GM21576 (cell line): ENCODE measurements around the gene KCTD21.
"Not testable (repeated sequence)": the region's sequence is repeated elsewhere in the genome, so short reads cannot be mapped to it uniquely, and the experiment has no call there.

Source experiments
- ATAC-seq: cut with Tn5 transposase; IDR thresholded peaks from one replicate; pipeline ENCODE4 v1.9.1; 2021; ENCODE audit warnings: mild to moderate bottlenecking, moderate library complexity; ENCODE audit not compliant: unreplicated experiment

KCTD21 gene

GRCh38 chr11:78188286-78189173, at the start of gene KCTD21, which contains the start of gene USP35:
Gene KCTD21, minus strand, starts transcription at chr11:78188626. Its CDS starts 14,072 bp downstream, at chr11:78174554.
Gene USP35, plus strand, starts transcription at chr11:78188919. Its CDS starts 7,327 bp downstream, at chr11:78196246.
- ATAC-seq, result peak; percentile 95

- ATAC-seq, result no peak
Observed at GRCh38 chr11:78237293-78238046, 49.0 kb upstream of the KCTD21 start.

GRCh38 chr11:78234006-78234405, 45.6 kb upstream of the KCTD21 start:
- ATAC-seq, result no peak

GRCh38 chr11:78233046-78233445, 44.6 kb upstream of the KCTD21 start:
- not testable (repeated sequence) for ATAC-seq

- no peak for ATAC-seq
Observed at GRCh38 chr11:78231962-78232501, 43.6 kb upstream of the KCTD21 start.

- no peak for ATAC-seq
Observed at GRCh38 chr11:78230161-78230877, 41.9 kb upstream of the KCTD21 start.

- no peak for ATAC-seq
Observed at GRCh38 chr11:78229106-78229505, 40.7 kb upstream of the KCTD21 start.

- ATAC-seq, result peak; percentile 44
Observed at GRCh38 chr11:78228467-78228866, 40.0 kb upstream of the KCTD21 start.

- peak; percentile 42 for ATAC-seq
Observed at GRCh38 chr11:78227921-78228320, 39.5 kb upstream of the KCTD21 start.

- ATAC-seq, result no peak
Observed at GRCh38 chr11:78226684-78227680, 38.6 kb upstream of the KCTD21 start.

GRCh38 chr11:78224906-78225420, 36.5 kb upstream of the KCTD21 start:
- no peak for ATAC-seq

- no peak for ATAC-seq
Observed at GRCh38 chr11:78224506-78224905, 36.1 kb upstream of the KCTD21 start.

- ATAC-seq, result peak; percentile 71
Observed at GRCh38 chr11:78223320-78223954, 35.0 kb upstream of the KCTD21 start.

GRCh38 chr11:78222726-78223125, 34.3 kb upstream of the KCTD21 start:
- ATAC-seq, result not testable (repeated sequence)

- no peak for ATAC-seq
Observed at GRCh38 chr11:78221396-78222315, 33.2 kb upstream of the KCTD21 start.

- no peak for ATAC-seq
Observed at GRCh38 chr11:78220218-78221157, 32.1 kb upstream of the KCTD21 start.
